ENCODE results near the gene KRTAP9-8. TPM values are rescaled to one million over a fixed set of nuclear protein-coding genes. Genes with fewer than 3 reads are reported as not detected.
"Not testable (repeated sequence)": the region's sequence is repeated elsewhere in the genome, so short reads cannot be mapped to it uniquely, and the experiment has no call there.

The KRTAP9-8 gene
- total RNA-seq, 1 donor from 2014 or later = not detected

DNA sequence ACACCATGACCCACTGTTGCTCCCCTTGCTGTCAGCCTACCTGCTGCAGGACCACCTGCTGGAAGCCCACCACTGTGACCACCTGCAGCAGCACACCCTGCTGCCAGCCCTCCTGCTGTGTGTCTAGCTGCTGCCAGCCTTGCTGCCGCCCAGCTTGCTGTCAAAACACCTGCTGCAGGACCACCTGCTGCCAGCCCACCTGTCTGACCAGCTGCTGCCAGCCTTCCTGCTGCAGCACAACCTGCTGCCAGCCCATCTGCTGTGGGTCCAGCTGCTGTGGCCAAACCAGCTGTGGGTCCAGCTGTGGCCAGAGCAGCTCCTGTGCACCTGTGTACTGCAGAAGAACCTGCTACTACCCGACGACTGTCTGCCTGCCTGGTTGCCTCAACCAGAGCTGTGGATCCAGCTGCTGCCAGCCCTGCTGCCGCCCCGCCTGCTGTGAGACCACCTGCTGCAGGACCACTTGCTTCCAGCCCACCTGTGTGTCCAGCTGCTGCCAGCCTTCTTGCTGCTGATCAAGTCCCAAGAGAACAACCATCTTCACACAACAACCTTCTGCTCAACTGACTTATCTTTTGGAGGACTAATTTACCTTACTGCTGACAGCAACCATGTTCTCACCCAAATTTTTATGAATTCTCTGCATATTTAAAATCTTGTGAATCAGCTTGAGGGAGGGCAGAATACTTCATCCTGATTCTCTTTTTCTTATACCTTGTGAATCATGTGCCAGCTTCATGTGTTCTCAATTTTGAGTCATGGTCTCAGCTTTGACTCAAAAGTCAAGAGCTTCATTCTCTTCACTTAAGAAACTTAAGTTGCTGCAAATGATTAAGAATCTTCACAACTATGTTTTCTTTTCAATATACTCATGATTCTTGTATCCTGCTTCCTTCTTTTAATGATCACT, 17.8 kb downstream of the KRTAP9-8 start, which contains the start of gene KRTAP9-9:
TSS of gene KRTAP9-9 (plus strand) at position 4 of the 910 bp plus-strand sequence.
- intact Hi-C loops (cut with micrococcal nuclease) = not testable (repeated sequence)

DNA sequence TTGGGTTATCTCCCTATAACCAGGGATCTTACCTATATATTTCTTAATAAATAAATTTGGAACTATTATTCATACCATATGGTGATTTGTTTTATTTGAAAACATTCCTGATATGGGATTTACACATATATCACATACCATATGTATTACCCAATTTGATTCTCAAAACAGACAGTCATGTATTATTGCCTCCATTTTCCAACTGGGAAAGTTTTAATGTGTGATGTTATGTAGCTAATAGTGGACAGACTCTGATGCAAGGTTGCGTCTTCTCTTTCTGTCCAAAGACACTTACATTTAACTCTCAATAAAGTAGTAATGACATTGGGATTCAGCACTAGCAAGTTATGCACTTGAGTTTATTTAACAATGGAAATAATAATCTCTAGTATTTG, 18.5 kb downstream of the KRTAP9-8 start:
- intact Hi-C loops (cut with micrococcal nuclease) = no loop called here

DNA sequence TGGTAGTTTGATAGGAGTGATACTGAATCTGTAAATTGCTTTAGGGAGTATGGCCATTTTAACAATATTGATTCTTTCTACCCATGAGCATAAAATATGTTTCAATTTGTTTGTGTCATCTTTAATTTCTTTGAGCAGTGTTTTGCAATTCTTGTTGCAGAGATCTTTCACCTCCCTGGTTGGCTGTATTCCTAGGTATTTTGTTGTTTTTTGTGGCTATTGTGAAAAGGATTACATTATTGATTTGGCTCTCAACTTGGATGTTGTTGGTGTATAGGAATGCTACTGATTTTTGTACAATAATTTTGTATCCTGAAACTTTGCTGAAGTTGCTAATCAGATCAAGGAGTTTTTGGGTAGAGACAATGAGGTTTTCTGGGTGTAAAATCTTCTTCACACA, 20.6 kb downstream of the KRTAP9-8 start:
- intact Hi-C loops (cut with micrococcal nuclease) = no loop called here

DNA sequence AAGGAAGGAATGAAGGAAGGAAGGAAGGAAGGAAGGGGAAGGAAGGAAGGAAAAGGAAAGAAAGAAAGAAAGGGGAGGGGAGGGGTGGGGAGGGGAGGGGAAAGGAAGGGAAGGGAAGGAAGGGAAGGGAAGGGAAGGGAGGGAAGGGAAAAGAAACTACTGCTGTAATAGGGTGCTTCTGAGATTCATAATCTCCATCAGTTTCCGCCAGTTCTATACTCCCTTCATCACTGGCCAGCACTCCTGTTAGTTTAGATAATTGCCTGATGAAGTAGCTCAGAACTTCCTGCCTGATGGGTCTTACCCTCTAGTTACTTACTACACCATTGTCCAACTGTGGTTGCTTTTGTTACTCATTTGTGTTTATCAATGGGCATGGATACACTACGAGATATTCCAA, 25.4 kb downstream of the KRTAP9-8 start:
- intact Hi-C loops (cut with micrococcal nuclease) = no loop called here

DNA sequence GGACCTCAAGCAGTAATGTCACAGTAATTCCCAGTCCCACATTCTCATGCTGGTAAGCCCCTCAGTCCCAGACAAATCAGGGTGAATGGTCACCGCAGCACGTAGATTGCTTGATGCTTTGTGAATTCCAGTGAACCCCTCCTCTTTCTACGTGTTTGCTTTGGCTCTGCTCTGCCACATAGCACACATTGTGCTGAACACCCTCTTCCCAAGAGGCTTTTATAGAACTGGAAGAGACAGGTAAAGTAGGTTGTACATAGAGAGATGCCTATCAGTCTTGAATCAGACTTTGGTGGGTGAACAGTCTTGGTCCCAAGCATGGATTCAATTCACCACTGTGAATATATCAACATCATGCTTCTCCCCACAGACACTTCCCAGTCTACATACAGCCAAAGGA, 26.8 kb downstream of the KRTAP9-8 start:
- intact Hi-C loops (cut with micrococcal nuclease) = no loop called here

DNA sequence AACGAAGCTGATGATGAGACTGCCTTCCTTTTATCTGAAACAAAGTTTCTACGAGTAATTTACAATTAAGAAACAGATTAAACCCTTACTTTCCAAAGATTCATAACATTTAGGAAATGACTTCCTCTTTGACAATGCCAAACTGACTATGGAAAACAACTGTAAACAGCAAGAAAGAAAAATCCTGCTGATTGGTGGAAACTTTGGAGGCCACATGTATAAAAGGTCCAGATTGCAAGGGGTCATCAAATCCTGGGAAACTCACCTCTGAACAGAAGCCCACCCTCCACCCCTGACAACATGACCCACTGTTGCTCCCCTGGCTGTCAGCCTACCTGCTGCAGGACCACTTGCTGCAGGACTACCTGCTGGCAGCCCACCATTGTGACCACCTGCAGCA, 27.3 kb downstream of the KRTAP9-8 start, which contains the start of gene KRTAP9-6:
TSS of gene KRTAP9-6 (plus strand) at position 301 of the 400 bp plus-strand sequence. CDS start at position 301, 0 bp downstream.
- intact Hi-C loops (cut with micrococcal nuclease) = no loop called here

DNA sequence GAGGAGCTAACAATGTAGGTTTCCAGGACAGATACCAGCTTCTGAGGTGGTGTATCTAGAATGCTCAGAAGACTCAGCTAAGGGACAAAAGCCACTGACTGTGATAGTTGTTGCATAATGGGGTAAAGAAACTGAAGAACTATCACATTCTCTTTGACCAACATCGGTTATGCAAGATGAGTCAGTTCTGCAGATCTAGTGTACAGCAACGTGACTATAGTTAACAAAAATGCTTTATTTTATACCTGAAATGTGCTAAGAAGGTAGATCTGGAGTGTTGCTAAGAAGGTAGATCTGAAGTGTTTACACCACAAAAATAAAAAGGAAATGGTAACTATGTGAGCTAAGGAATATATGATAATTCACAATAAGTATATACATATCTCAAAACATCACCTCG, 29.9 kb downstream of the KRTAP9-8 start:
- intact Hi-C loops (cut with micrococcal nuclease) = no loop called here

DNA sequence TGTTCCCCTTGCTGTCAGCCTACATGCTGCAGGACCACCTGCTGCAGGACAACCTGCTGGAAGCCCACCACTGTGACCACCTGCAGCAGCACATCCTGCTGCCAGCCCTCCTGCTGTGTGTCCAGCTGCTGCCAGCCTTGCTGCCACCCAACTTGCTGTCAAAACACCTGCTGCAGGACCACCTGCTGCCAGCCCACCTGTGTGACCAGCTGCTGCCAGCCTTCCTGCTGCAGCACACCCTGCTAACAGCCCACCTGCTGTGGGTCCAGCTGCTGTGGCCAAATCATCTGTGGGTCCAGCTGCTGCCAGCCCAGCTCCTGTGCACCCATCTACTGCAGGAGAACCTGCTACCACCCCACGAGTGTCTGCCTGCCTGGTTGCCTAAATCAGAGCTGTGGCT, 33.5 kb downstream of the KRTAP9-8 start:
- intact Hi-C loops (cut with micrococcal nuclease) = not testable (repeated sequence)

DNA sequence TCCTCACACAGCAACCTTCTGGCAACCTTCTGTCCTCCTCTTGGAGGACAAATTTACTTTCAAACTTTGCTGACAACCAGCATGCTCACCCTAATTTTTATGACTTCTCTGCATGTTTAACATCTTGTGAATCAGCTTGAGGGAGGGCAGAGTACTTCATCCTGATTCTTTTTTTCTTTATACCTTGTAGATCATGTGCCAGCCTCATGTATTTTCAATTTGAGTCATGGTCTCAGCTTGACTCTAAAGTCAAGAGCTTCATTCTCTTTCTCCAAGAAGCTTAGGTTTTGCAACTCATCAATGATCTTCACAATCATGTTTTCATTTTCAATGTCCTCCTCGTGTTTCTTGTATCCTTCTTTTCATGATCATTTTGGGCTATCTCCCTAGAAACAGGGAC, 34.1 kb downstream of the KRTAP9-8 start:
- intact Hi-C loops (cut with micrococcal nuclease) = no loop called here

DNA sequence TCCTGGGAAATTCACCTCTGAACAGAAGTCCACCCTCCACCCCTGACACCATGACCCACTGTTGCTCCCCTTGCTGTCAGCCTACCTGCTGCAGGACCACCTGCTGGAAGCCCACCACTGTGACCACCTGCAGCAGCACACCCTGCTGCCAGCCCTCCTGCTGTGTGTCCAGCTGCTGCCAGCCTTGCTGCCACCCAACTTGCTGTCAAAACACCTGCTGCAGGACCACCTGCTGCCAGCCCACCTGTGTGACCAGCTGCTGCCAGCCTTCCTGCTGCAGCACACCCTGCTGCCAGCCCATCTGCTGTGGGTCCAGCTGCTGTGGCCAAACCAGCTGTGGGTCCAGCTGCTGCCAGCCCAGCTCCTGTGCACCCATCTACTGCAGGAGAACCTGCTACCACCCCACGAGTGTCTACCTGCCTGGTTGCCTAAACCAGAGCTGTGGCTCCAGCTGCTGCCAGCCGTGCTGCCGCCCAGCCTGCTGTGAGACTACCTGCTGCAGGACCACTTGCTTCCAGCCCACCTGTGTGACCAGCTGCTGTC, 37.9 kb downstream of the KRTAP9-8 start, which contains the start of gene KRTAP9-7:
TSS of gene KRTAP9-7 (plus strand) at position 51 of the 543 bp plus-strand sequence. CDS start at position 51, 0 bp downstream.
- intact Hi-C loops (cut with micrococcal nuclease) = not testable (repeated sequence)

DNA sequence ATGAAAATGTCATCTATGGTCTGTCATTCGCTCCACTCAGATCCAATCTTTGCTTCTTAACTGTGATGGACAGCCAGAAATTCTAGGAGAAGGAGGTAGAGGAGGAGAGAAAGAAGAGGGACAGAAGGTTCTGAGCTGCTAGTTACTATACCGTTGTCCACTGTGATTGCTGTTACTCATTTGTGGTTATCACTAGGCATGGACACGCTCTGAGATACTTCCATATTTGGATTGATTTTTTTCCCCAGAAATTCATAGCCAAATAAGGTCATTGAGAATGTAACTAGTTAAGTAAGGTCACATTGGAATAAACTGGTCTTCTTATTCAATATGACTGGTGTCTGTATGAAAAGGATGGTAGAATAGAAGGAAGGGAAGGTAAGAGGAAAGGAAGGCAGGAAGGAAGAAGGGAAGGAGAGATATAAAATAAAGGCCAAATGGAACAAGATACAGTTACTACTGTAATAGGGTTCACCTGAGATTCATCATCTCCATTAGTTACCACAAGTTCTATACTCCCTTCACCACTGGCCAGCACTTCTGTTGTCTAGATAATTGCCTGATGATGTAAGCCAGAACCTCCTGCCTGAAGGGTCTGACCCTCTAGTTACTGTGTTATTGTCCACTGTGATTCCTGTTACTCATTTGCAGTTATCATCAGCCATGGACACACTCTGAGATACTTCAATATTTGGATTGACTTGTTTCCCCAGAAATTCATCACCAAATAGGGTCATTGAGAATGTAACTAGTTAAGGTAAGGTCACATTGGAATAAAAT, 40.6 kb downstream of the KRTAP9-8 start:
- intact Hi-C loops (cut with micrococcal nuclease) = no loop called here

DNA sequence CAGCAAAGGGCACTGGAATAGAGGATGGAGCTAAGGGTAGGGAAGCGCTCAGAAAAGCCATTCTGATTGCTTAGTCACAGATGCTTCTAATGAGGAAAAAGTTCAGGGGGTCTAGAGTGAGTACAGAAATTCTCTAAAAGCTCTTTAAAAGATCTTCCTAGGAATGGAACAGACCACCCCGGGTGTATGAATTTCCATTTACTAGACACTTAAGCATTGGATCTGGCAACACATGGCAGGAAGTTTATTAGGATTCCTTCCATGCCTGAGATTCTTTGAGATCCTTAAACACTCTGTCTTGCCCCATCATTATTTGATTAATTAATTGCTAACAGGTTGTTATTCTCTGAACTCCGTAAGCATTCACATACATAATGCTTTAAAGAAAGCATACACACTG, 46.2 kb downstream of the KRTAP9-8 start:
- intact Hi-C loops (cut with micrococcal nuclease) = no loop called here

DNA sequence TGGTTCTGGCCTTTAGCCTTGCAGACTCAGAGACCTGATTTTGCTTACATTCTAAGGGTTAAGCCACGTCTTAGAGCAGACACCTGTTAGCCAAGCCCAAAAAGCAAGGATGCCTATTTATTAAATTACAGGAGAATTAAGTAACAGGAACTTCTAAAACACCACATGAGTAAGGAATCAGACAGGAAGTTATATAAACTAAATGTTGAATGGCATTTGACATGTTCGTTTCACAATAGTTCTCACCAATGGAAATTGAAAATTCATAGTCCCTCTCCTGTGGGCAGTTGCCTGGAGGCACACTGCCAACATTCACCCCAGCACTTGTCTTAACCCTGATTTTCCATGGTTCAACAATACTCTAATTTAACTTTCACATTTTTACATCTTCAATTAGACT, 46.7 kb downstream of the KRTAP9-8 start:
- intact Hi-C loops (cut with micrococcal nuclease) = no loop called here

DNA sequence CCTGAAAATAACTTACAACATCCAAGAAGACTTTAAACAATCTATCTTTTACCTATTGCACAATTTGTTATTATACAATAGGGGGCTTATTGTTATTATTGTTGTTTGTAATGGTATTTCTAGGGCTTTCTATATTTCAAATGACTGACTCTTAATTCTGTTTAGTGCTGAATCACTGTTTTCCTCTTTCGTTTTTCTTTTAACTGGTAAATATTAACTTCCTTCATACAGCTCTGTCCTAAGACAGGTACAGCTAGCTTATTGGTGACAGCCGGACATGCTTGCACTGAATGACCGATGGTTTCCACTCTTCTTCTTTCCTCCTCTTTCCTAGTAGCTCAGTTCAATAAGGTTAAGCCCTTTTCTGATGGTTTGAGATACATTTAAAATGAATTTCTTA, 49.3 kb downstream of the KRTAP9-8 start:
- intact Hi-C loops (cut with micrococcal nuclease) = no loop called here

Other genes with a start within 250 kb of the KRTAP9-8 start
- not detected in 2 replicates for gene KRTAP3-3, start 243.8 kb upstream of the KRTAP9-8 start, total RNA-seq
- gene KRTAP3-2, start 238.1 kb upstream of the KRTAP9-8 start, total RNA-seq = not detected in 2 replicates
- not detected in 2 replicates for gene KRTAP3-1, start 228.9 kb upstream of the KRTAP9-8 start, total RNA-seq
- gene KRTAP1-5, start 210.8 kb upstream of the KRTAP9-8 start, total RNA-seq = not detected in 2 replicates
- not detected in 2 replicates for gene KRTAP1-4, start 207.8 kb upstream of the KRTAP9-8 start, total RNA-seq
- gene KRTAP1-3, start 203.1 kb upstream of the KRTAP9-8 start, total RNA-seq = not detected in 2 replicates
- not detected in 2 replicates for gene KRTAP1-1, start 196.5 kb upstream of the KRTAP9-8 start, total RNA-seq
- gene KRTAP2-1, start 190.7 kb upstream of the KRTAP9-8 start, total RNA-seq = not detected in 2 replicates
- not detected in 2 replicates for gene KRTAP2-2, start 182.8 kb upstream of the KRTAP9-8 start, total RNA-seq
- gene KRTAP2-3, start 177.9 kb upstream of the KRTAP9-8 start, total RNA-seq = not detected in 2 replicates
- gene KRTAP2-4, start 172.1 kb upstream of the KRTAP9-8 start, total RNA-seq = not detected in 2 replicates
- not detected in 2 replicates for gene KRTAP4-7, start 153.8 kb upstream of the KRTAP9-8 start, total RNA-seq
- not detected in 2 replicates for gene KRTAP4-8, start 139.9 kb upstream of the KRTAP9-8 start, total RNA-seq
- not detected in 2 replicates for gene KRTAP4-16, start 135.8 kb upstream of the KRTAP9-8 start, total RNA-seq
- gene KRTAP4-9, start 132.6 kb upstream of the KRTAP9-8 start, total RNA-seq = not detected in 2 replicates
- gene KRTAP4-11, start 119.6 kb upstream of the KRTAP9-8 start, total RNA-seq = not detected in 2 replicates
- not detected in 2 replicates for gene KRTAP4-12, start 113.8 kb upstream of the KRTAP9-8 start, total RNA-seq
- gene KRTAP4-6, start 97.5 kb upstream of the KRTAP9-8 start, total RNA-seq = not detected in 2 replicates
- gene KRTAP4-5, start 88.2 kb upstream of the KRTAP9-8 start, total RNA-seq = not detected in 2 replicates
- gene KRTAP4-4, start 77.3 kb upstream of the KRTAP9-8 start, total RNA-seq = not detected in 2 replicates
- gene KRTAP4-3, start 69.8 kb upstream of the KRTAP9-8 start, total RNA-seq = not detected in 2 replicates
- gene KRTAP4-2, start 59.8 kb upstream of the KRTAP9-8 start, total RNA-seq = not detected in 2 replicates
- gene KRTAP4-1, start 53.1 kb upstream of the KRTAP9-8 start, total RNA-seq = not detected in 2 replicates
- not detected in 2 replicates for gene KRTAP9-1, start 48.1 kb upstream of the KRTAP9-8 start, total RNA-seq
- not detected in 2 replicates for gene KRTAP9-2, start 11.4 kb upstream of the KRTAP9-8 start, total RNA-seq
- not detected in 2 replicates for gene KRTAP9-3, start 5.5 kb upstream of the KRTAP9-8 start, total RNA-seq
- gene KRTAP9-4, start 11.7 kb downstream of the KRTAP9-8 start, total RNA-seq = not detected in 2 replicates
- gene KRTAP9-9, start 17.4 kb downstream of the KRTAP9-8 start, total RNA-seq = not detected in 2 replicates
- not detected in 2 replicates for gene KRTAP9-6, start 27.4 kb downstream of the KRTAP9-8 start, total RNA-seq
- not detected in 2 replicates for gene KRTAP9-7, start 37.7 kb downstream of the KRTAP9-8 start, total RNA-seq
- gene KRTAP29-1, start 64.9 kb downstream of the KRTAP9-8 start, total RNA-seq = not detected in 2 replicates
- not detected in 2 replicates for gene KRTAP16-1, start 71.3 kb downstream of the KRTAP9-8 start, total RNA-seq
- gene KRTAP17-1, start 77.7 kb downstream of the KRTAP9-8 start, total RNA-seq = not detected in 2 replicates
- not detected in 2 replicates for gene KRT33A, start 112.8 kb downstream of the KRTAP9-8 start, total RNA-seq
- not detected in 2 replicates for gene KRT33B, start 131.8 kb downstream of the KRTAP9-8 start, total RNA-seq
- gene KRT34, start 144.3 kb downstream of the KRTAP9-8 start, total RNA-seq = not detected in 2 replicates
- gene KRT31, start 159.6 kb downstream of the KRTAP9-8 start, total RNA-seq = not detected in 2 replicates
- not detected in 2 replicates for gene KRT37, start 186.6 kb downstream of the KRTAP9-8 start, total RNA-seq
- not detected in 2 replicates for gene KRT38, start 203.0 kb downstream of the KRTAP9-8 start, total RNA-seq
- gene KRT32, start 229.4 kb downstream of the KRTAP9-8 start, total RNA-seq = not detected in 2 replicates
- gene KRT35, start 243.2 kb downstream of the KRTAP9-8 start, total RNA-seq = not detected in 2 replicates

Measured in T-helper 1 cell treated with Interleukin-12 subunit alpha and Interleukin-12 subunit beta and Interleukin-4 antibody, amounts not matched to agents 30 ng/mL and 1 ng/mL, for 36 hours (primary cell).